HUES6 (cell line): ENCODE measurements around the gene CNTNAP5.

Experiments
- H3K27ac ChIP-seq: 2 replicates; pipeline ENCODE4 v1.7.0; 2013; ENCODE audit warnings: low read depth, mild to moderate bottlenecking, low read length, inconsistent platforms
- H3K27me3 ChIP-seq: 2 replicates; pipeline ENCODE4 v1.6.1; 2013; ENCODE audit warnings: low read length; ENCODE audit not compliant: control insufficient read depth, insufficient read depth
- H3K36me3 ChIP-seq: 2 replicates; pipeline ENCODE4 v1.6.1; 2013; ENCODE audit warnings: low read length; ENCODE audit not compliant: control insufficient read depth, insufficient read depth
- H3K4me1 ChIP-seq: 2 replicates; pipeline ENCODE4 v1.6.1; 2013; ENCODE audit warnings: low read length; ENCODE audit not compliant: control insufficient read depth, insufficient read depth
- H3K4me3 ChIP-seq: 2 replicates; pipeline ENCODE4 v1.5.1; 2013; ENCODE audit warnings: low read depth, low read length
- H3K9ac ChIP-seq: one replicate; pipeline ENCODE4 v1.6.1; 2013; ENCODE audit warnings: mild to moderate bottlenecking, low read length
- H3K9me3 ChIP-seq: 2 replicates; pipeline ENCODE4 v1.6.1; 2013; ENCODE audit warnings: low read depth, low read length; ENCODE audit not compliant: control insufficient read depth, insufficient read depth

CNTNAP5 gene

DNA sequence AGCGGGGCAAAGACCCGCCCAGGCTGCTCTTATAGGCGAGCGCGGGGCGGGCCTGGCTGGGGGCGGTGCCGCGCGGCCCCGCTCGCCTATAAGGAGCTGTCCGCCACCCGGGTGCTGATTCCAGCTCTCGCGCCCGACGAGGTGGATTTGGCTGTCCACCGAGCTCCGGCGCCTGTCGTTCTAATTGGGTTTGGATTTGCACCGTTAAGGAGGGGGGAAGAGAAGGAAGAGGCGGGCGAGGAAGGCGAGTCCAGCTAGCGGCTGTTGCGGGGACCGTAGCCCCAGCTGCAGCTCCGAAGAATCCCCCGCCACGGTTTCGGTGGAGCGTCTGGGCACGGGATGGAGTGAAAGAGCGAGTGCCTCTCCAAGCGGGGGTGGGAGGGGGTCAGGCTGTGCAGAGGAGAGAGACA lies at the start of gene CNTNAP5:
TSS of gene CNTNAP5 (plus strand) at position 117 of the 410 bp plus-strand sequence. CDS start 364 bp downstream, outside the sequence.
- H3K27me3 ChIP-seq = peaks cover 58% of the 10 kb centered on the region
- no peak within 1 kb of the TSS for H3K9ac ChIP-seq
- H3K27ac ChIP-seq = no peak within 1 kb of the TSS
- H3K4me3 ChIP-seq = peak within 1 kb of the TSS; percentile 67
- H3K9me3 ChIP-seq = no peaks in the 10 kb centered on the region
- no peaks in the 10 kb centered on the region for H3K36me3 ChIP-seq
- H3K4me1 ChIP-seq = peaks cover 5% of the 10 kb centered on the region; the same call in 1 of the 2 replicates

DNA sequence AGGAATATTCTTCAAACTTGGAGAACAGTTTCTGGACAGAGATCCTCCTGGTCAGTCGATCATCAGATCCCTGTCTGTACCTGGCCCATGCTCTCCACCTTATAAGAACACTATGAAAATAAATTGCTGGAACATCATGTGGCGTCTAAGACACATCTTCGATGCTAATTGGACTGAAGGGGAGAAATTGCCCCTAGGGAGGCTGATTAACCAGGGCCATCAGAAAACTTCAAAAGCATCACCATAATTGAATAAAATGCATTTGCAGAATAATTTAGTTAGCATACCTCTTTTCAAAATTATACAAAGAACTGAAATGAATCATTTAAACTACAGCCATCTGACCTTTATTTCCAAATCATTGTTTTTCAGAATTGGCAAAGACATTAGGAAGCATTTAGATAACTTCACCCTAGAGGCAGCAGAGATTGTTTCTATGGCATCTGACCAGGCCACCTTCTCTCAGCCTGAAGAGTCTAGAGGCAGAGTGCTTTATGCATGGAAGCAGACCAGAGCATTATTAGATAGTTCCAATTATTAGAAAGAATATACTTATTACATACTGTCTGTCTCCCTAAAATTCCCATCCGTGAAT lies 48.9 kb upstream of the CNTNAP5 start:
- no peaks in the 10 kb centered on the region for H3K36me3 ChIP-seq
- H3K4me1 ChIP-seq = no peaks in the 10 kb centered on the region
- H3K27ac ChIP-seq = no peak overlapping the region

DNA sequence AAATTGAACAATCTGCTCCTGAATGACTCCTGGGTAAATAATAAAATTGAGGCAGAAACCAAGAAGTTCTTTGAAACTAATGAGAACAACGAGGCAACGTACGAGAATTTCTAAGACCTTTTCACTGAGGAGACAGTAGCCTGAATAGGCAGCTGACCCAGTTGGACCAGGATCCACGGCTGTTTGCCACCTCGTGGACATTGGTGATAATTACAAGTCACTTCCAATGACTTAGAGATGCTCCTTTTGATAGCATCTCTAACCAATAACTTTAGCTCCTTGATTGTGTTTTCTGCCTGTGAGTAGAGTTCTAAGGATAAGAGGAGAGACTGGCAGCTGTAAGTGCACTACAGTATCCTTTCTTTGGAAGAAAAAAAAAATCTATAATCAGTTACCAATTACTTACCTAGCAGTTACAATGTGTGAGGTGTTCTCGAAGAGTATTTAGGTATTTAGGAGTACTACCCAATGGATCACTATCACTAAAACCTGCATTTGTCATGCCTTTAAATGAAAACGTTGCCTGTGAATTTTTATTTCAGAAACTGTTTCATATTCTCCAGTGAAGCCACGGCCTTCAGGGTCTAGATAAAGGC lies 31.3 kb upstream of the CNTNAP5 start:
- Histone ChIP-seq H3K36me3 (no peaks in the 10 kb centered on the region), H3K4me3 (no peak overlapping the region), H3K27ac (no peak overlapping the region), H3K27me3 (no peaks in the 10 kb centered on the region; the same call in 1 of the 2 replicates), H3K9ac (no peak overlapping the region), H3K9me3 (no peaks in the 10 kb centered on the region), H3K4me1 (no peaks in the 10 kb centered on the region)

More for the DNA sequence above, 48.9 kb upstream of the CNTNAP5 start:
- Histone ChIP-seq H3K27me3 (no peaks in the 10 kb centered on the region), H3K9ac (no peak overlapping the region), H3K9me3 (peaks cover 22% of the 10 kb centered on the region), H3K4me3 (no peak overlapping the region)

DNA sequence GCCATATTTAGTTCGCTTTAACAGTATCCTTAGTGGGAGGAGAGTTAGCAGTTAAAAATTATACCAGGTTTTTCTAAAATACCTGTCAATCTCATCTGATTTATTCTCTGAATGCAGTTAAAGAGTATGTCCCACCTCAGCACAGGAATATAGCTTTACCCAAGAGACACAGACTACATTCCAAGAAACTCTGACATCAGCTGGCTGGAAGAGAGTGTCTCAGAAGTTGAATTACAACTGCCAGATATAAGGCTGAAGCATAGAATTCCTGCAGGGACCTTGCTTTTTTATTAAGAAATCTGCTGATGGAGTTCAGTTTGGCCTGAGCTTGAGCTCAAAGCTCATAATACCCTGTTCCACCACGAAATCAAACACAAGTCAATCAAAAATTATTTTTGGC lies 25.4 kb upstream of the CNTNAP5 start:
- Histone ChIP-seq H3K4me1 (no peaks in the 10 kb centered on the region), H3K9me3 (no peaks in the 10 kb centered on the region), H3K9ac (no peak overlapping the region), H3K27me3 (no peaks in the 10 kb centered on the region; the same call in 1 of the 2 replicates), H3K36me3 (no peaks in the 10 kb centered on the region), H3K4me3 (no peak overlapping the region), H3K27ac (no peak overlapping the region)

DNA sequence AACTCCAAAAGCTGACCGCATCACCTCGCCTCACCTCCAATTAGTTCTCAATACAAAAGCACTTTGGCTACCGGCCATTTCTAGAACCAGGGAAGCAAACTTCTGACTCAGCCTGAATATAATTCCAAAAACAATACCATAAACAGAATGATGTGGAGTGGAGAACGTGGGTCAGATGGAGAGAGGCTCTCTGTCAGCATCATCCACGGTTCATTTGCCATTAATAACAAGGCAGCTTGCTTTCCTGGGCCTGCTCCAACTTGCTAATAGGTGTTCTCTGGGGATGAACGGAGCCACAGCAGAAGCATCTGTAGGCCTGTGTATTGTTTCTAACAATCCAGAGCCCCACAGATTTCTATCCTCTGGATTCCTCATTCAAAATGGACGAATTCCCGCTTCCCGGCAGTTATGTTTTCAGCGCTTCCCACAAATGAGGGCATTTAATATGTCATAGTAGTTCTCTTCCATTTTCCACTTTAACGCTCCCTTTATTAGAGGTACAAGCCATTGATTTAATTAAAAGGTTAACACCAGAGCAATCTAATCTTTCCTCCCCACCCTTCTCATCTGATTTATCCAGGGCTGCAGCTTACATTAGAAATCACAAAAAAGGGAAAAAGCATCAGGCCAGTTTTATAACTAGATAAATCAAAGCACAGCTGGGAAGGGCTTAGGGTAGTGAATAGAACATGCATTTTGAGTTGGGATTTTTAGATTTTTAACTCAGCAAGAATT lies 23.2 kb upstream of the CNTNAP5 start:
- H3K27ac ChIP-seq = no peak overlapping the region
- no peak overlapping the region for H3K4me3 ChIP-seq
- H3K4me1 ChIP-seq = no peaks in the 10 kb centered on the region

DNA sequence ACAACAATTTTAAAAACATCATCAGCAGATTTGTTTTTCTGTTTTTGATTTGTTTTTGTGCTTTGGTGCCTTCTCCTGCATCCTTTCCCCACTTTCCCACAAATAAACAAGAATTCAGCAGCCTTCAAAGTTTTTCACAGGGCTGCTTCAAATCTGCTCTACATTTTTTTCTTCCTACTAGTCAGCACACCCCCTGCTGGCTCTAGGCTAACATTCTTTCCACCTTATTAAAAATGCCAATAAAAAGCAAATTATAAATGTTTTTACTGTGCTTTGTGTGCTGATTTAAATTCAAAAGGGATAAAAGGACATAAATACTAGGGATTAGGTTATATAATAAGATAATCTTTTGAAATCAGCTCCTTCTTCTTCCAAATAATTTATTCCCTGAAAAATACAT lies 6.2 kb upstream of the CNTNAP5 start:
- no peak overlapping the region for H3K27ac ChIP-seq
- peaks cover 27% of the 10 kb centered on the region for H3K27me3 ChIP-seq
- H3K4me3 ChIP-seq = no peak overlapping the region
- H3K9ac ChIP-seq = no peak overlapping the region
- H3K4me1 ChIP-seq = no peaks in the 10 kb centered on the region
- no peaks in the 10 kb centered on the region for H3K36me3 ChIP-seq
- H3K9me3 ChIP-seq = no peaks in the 10 kb centered on the region

More for the DNA sequence above, 23.2 kb upstream of the CNTNAP5 start:
- Histone ChIP-seq H3K36me3 (no peaks in the 10 kb centered on the region), H3K9me3 (no peaks in the 10 kb centered on the region), H3K9ac (no peak overlapping the region), H3K27me3 (no peaks in the 10 kb centered on the region)

DNA sequence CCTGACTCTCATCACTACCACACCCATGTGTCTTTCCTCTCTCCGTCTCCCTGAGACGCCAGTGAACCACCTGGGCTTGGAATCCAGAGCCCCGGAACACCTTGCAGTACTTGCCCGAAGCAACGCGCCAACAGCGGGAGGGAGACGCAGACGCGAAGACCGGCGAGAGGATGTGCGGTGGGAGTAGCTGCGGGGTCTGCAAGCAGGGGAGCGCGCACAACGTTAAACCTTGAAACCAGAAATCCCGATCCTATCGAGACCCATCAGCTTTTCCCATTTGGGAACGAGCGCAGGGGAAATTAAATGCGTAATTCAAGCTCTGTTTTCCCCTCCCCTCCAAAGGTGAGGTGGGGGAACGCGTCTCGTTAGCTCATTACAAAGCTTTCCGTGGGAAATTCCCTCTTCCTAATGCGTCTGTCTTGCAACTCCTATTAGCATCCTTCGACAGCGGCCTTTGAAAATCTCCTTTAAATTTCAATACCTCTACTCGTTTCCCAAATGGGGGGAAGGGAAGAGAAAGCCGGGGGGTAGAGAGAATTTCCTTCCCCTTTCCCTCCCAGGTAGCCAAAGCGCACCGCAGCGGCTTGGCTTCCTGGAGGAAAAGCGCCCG lies 421 bp upstream of the CNTNAP5 start:
- Histone ChIP-seq H3K9me3 (no peaks in the 10 kb centered on the region), H3K27me3 (peaks cover 58% of the 10 kb centered on the region), H3K27ac (no peak overlapping the region), H3K9ac (no peak overlapping the region), H3K4me3 (peak overlapping the region; percentile 67), H3K4me1 (peaks cover 5% of the 10 kb centered on the region; the same call in 1 of the 2 replicates), H3K36me3 (no peaks in the 10 kb centered on the region)

DNA sequence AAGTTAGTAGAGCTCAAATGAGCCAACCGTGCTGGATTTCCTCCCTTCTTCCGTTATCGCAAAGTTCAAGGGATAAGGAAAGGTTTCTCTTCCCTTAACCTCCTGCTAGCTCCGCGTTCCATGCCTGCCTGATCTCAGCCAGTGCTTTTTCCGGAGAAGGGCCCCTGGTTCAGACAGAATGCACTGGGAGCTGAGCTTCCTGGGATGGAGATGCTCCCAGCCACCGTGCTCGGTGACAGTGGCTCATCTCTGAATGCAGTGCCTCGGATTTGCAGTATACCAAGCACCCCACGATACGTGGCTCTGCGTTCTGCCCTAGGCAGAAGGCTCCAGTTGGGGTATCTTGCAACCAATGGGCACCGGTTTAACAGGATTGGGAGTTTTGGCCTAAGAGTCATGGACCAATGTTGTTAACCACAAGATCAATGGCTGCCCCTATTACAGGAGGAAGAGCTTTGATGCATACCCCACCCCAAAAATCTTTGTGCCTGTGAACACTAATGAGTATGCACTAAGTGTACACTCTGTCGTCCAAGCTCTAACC lies 876 bp downstream of the CNTNAP5 start:
- no peaks in the 10 kb centered on the region for H3K36me3 ChIP-seq
- H3K27me3 ChIP-seq = peaks cover 58% of the 10 kb centered on the region
- H3K4me3 ChIP-seq = peak overlapping the region; percentile 67
- H3K27ac ChIP-seq = no peak overlapping the region
- peaks cover 5% of the 10 kb centered on the region; the same call in 1 of the 2 replicates for H3K4me1 ChIP-seq
- H3K9me3 ChIP-seq = no peaks in the 10 kb centered on the region
- H3K9ac ChIP-seq = no peak overlapping the region

DNA sequence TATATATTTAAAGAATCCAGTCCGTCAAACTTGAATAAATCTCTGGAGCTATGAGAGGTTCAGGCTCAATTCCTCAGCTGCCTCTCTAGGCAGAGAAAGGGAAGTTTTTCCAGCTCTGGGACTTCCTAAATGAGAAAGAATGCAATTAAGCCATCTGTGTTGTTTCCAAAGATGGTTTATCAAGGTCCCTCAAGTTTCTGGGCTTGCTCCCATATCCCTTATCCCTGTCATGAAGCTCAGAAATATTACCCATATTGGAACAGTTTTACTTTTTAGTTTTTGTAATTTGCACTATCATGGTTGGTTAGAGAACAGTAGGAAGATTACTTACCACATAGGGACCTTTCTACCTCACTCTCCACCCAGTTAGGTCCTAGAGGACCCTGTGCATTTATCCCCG lies 1.4 kb downstream of the CNTNAP5 start:
- no peak overlapping the region for H3K27ac ChIP-seq
- no peaks in the 10 kb centered on the region for H3K36me3 ChIP-seq
- no peaks in the 10 kb centered on the region for H3K9me3 ChIP-seq
- peaks cover 54% of the 10 kb centered on the region for H3K27me3 ChIP-seq
- no peak overlapping the region for H3K4me3 ChIP-seq
- H3K9ac ChIP-seq = no peak overlapping the region
- peaks cover 5% of the 10 kb centered on the region; the same call in 1 of the 2 replicates for H3K4me1 ChIP-seq

DNA sequence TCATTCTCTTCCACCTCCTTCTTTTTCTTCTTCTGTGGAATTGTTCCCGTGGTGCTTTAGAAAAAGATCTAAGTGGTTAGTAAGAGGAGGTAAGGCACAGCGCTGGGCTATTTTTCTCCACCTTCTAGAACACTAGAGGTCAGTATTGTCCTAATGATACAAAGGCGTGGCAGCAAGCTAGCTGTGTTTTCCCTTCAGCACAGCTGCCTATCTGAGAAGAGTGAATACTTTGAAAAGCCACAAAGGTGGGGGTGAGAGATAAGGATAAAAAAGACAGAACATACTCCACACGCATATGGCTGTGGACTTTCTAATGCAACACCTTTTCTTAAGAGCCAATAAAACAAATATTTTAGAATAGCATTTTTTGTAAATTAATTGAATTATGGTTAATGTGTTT lies 2.1 kb downstream of the CNTNAP5 start:
- Histone ChIP-seq H3K4me3 (no peak overlapping the region), H3K27ac (no peak overlapping the region)

More for the DNA sequence above, 2.1 kb downstream of the CNTNAP5 start:
- no peaks in the 10 kb centered on the region for H3K36me3 ChIP-seq
- no peaks in the 10 kb centered on the region for H3K9me3 ChIP-seq
- peaks cover 48% of the 10 kb centered on the region for H3K27me3 ChIP-seq
- H3K9ac ChIP-seq = no peak overlapping the region
- peaks cover 5% of the 10 kb centered on the region; the same call in 1 of the 2 replicates for H3K4me1 ChIP-seq
